H1 (cell line): ENCODE results near the gene UNC13C. TPM values are rescaled to one million over a fixed set of nuclear protein-coding genes. Genes with fewer than 3 reads are reported as not detected.

Source experiments
- CTCF ChIA-PET: fragments of 300-600 bp; sonication (Branson Sonifier 250); formaldehyde crosslinking; loops from one replicate; lab custom pipeline; 2021; ENCODE audit not compliant: partially characterized antibody; lab: Charles Lee
- POLR2A ChIA-PET: fragments of 300-600 bp; sonication (Branson Sonifier 250); formaldehyde crosslinking; loops from one replicate; lab custom pipeline; 2021; ENCODE audit warnings: inconsistent platforms; ENCODE audit not compliant: partially characterized antibody; lab: Charles Lee
- DNase-seq, 2 experiments: peaks; one replicate each; pipeline versions ENCODE4 v3.0.0 to v3.0.0-alpha.2; 2010 to 2022; ENCODE audit warnings: low spot score in 2 of 2, low read depth in 1 of 2, mixed read lengths in 1 of 2
- FAIRE-seq: peaks from 2 replicates; lab custom pipeline; 2011; peaks lifted over from hg19 to GRCh38; lab: Jason Lieb, UNC
- H2AFZ ChIP-seq: 2 replicates; pipeline ENCODE4 v1.8.1; 2012; ENCODE audit warnings: low read length, inconsistent platforms
- H2AK5ac ChIP-seq: 2 replicates; pipeline ENCODE4 v1.6.1; 2013; ENCODE audit warnings: low read depth, low read length
- H2BK120ac ChIP-seq: replicated peaks from 2 replicates; pipeline ENCODE3; 2013; ENCODE audit warnings: low read depth, low read length, inconsistent platforms
- H2BK12ac ChIP-seq: 2 replicates; pipeline ENCODE4 v1.6.1; 2013; ENCODE audit warnings: low read depth, low read length
- H2BK15ac ChIP-seq: 2 replicates; pipeline ENCODE4 v1.6.1; 2013; ENCODE audit warnings: low read length
- H2BK20ac ChIP-seq: 2 replicates; pipeline ENCODE4 v1.6.1; 2013; ENCODE audit warnings: low read length
- H2BK5ac ChIP-seq: 2 replicates; pipeline ENCODE4 v1.6.1; 2013; ENCODE audit warnings: low read depth, low read length
- H3K14ac ChIP-seq: 2 replicates; pipeline ENCODE4 v1.6.1; 2013; ENCODE audit warnings: inconsistent platforms; ENCODE audit not compliant: insufficient read length
- H3K18ac ChIP-seq: 2 replicates; pipeline ENCODE4 v1.6.1; 2013; ENCODE audit warnings: low read length; ENCODE audit errors: extremely low read depth
- H3K23ac ChIP-seq: 2 replicates; pipeline ENCODE4 v1.6.1; 2013; ENCODE audit warnings: inconsistent platforms; ENCODE audit not compliant: insufficient read length
- H3K23me2 ChIP-seq: 2 replicates; pipeline ENCODE4 v1.6.1; 2013; ENCODE audit warnings: low read depth, low read length
- H3K27ac ChIP-seq: 2 replicates; pipeline ENCODE4 v1.6.1; 2011; ENCODE audit warnings: low read depth, low read length, inconsistent platforms
- H3K27me3 ChIP-seq, 4 experiments: replicated peaks in 1 of 4; 1 replicate in 1 of 4; 2 replicates in 3 of 4; pipeline versions ENCODE4 v1.6.1 to v1.8.1; 2011 to 2013; ENCODE audit warnings: low read length in 3 of 4, mild to moderate bottlenecking in 3 of 4, inconsistent platforms in 2 of 4, mixed read lengths in 2 of 4, moderate library complexity in 1 of 4; ENCODE audit not compliant: control insufficient read depth in 3 of 4, insufficient read depth in 3 of 4; ENCODE audit errors: extremely low read depth in 1 of 4
- H3K36me3 ChIP-seq, 4 experiments: 2 replicates each; pipeline versions ENCODE4 v1.6.1 to v1.8.1; 2011 to 2013; ENCODE audit warnings: mild to moderate bottlenecking in 4 of 4, low read length in 3 of 4, moderate library complexity in 2 of 4, control low read depth in 1 of 4, inconsistent platforms in 1 of 4; ENCODE audit not compliant: insufficient read depth in 4 of 4, control insufficient read depth in 2 of 4
- H3K4ac ChIP-seq: replicated peaks from 2 replicates; pipeline ENCODE3; 2013; ENCODE audit warnings: low read length, low read depth, mixed read lengths, inconsistent platforms; ENCODE audit not compliant: insufficient read length
- H3K4me1 ChIP-seq, 4 experiments: replicated peaks in 1 of 4; 1 replicate in 1 of 4; 2 replicates in 3 of 4; pipeline versions ENCODE4 v1.6.1 to v1.8.1; 2011 to 2013; ENCODE audit warnings: low read length in 3 of 4, inconsistent platforms in 2 of 4, mixed read lengths in 1 of 4; ENCODE audit not compliant: insufficient read depth in 4 of 4, control insufficient read depth in 3 of 4
- H3K4me2 ChIP-seq, 2 experiments: 2 replicates each; pipeline versions ENCODE4 v1.6.1 to v1.8.1; 2011 to 2013; ENCODE audit warnings: low read depth in 2 of 2, low read length in 2 of 2, control low read depth in 1 of 2, inconsistent platforms in 1 of 2, mild to moderate bottlenecking in 1 of 2; ENCODE audit not compliant: insufficient read depth in 1 of 2
- H3K4me3 ChIP-seq, 4 experiments: fragments of 200-600, 300-600 bp in 1 of 4; sonication (generic), shearing (Covaris generic), sonication (Bioruptor Twin) in 1 of 4; 2 replicates each; pipeline versions ENCODE4 v1.5.1 to v1.8.1; 2011 to 2016; ENCODE audit warnings: low read length in 4 of 4, low read depth in 3 of 4, control low read depth in 2 of 4, inconsistent platforms in 2 of 4, mild to moderate bottlenecking in 2 of 4, mixed read lengths in 1 of 4, moderate library complexity in 1 of 4; ENCODE audit not compliant: insufficient read depth in 2 of 4; ENCODE audit errors: extremely low read depth in 1 of 4
- H3K56ac ChIP-seq: replicated peaks from 2 replicates; pipeline ENCODE3; 2013; ENCODE audit warnings: low read depth, mild to moderate bottlenecking, mixed read lengths, low read length, inconsistent platforms; ENCODE audit not compliant: insufficient read length
- H3K79me1 ChIP-seq: 2 replicates; pipeline ENCODE4 v1.6.1; 2013; ENCODE audit warnings: low read depth, low read length, control low read depth
- H3K79me2 ChIP-seq, 2 experiments: 2 replicates each; pipeline versions ENCODE4 v1.6.1 to v1.8.1; 2012 to 2013; ENCODE audit warnings: low read length in 2 of 2, mild to moderate bottlenecking in 2 of 2, inconsistent platforms in 1 of 2; ENCODE audit not compliant: insufficient read depth in 2 of 2, control insufficient read depth in 1 of 2
- H3K9ac ChIP-seq, 4 experiments: replicated peaks in 1 of 4; 1 replicate in 1 of 4; 2 replicates in 3 of 4; pipeline versions ENCODE4 v1.6.1 to v1.8.1; 2011 to 2013; ENCODE audit warnings: low read depth in 3 of 4, low read length in 3 of 4, control low read depth in 2 of 4, mild to moderate bottlenecking in 2 of 4, moderate library complexity in 2 of 4, inconsistent platforms in 1 of 4; ENCODE audit errors: extremely low read depth in 1 of 4
- H3K9me3 ChIP-seq, 2 experiments: 2 replicates each; pipeline versions ENCODE4 v1.6.1 to v1.8.1; 2012 to 2013; ENCODE audit warnings: mild to moderate bottlenecking in 2 of 2, moderate library complexity in 2 of 2, control low read depth in 1 of 2, inconsistent platforms in 1 of 2, low read depth in 1 of 2, low read length in 1 of 2, mixed read lengths in 1 of 2; ENCODE audit not compliant: insufficient read depth in 2 of 2
- H4K20me1 ChIP-seq, 2 experiments: replicated peaks in 1 of 2; 2 replicates each; pipeline versions ENCODE3 to v1.8.1; 2011 to 2013; ENCODE audit warnings: inconsistent platforms in 2 of 2, low read length in 2 of 2, mild to moderate bottlenecking in 1 of 2; ENCODE audit not compliant: insufficient read depth in 2 of 2, control insufficient read depth in 1 of 2
- H4K5ac ChIP-seq: 2 replicates; pipeline ENCODE4 v1.6.1; 2013; ENCODE audit warnings: low read length, low read depth, mixed read lengths, inconsistent platforms; ENCODE audit not compliant: insufficient read length
- H4K8ac ChIP-seq: 2 replicates; pipeline ENCODE4 v1.8.0; 2013; ENCODE audit warnings: mild to moderate bottlenecking, moderate library complexity, low read length, inconsistent platforms; ENCODE audit not compliant: insufficient read depth; ENCODE audit errors: extremely low read depth
- H4K91ac ChIP-seq: replicated peaks from 2 replicates; pipeline ENCODE3; 2013; ENCODE audit warnings: low read length, mixed read lengths, inconsistent platforms; ENCODE audit not compliant: insufficient read length
- BRCA1 ChIP-seq: IDR thresholded peaks from 2 replicates; pipeline ENCODE4 v1.6.1; 2012; ENCODE audit warnings: low read depth, low read length, improper control_type of control experiment
- CTBP2 ChIP-seq: IDR thresholded peaks from 2 replicates; pipeline ENCODE4 v1.7.0; 2011; ENCODE audit warnings: borderline replicate concordance, mild to moderate bottlenecking, moderate library complexity, mixed read lengths, low read length; ENCODE audit not compliant: insufficient read depth, insufficient read length
- NANOG ChIP-seq: IDR thresholded peaks from 2 replicates; pipeline ENCODE4 v1.6.1; 2011; ENCODE audit warnings: low read length, low read depth, mild to moderate bottlenecking, inconsistent platforms; ENCODE audit not compliant: insufficient read depth, poor library complexity, severe bottlenecking
- WGBS, 2 experiments: shearing (Covaris generic) in 1 of 2; methylation state at CpG; one replicate each; pipeline versions ENCODE4 v1.1.6 to v1.1.7; 2013 to 2015; ENCODE audit warnings: low lambda C conversion rate in 2 of 2, mixed read lengths in 2 of 2, inconsistent platforms in 1 of 2, low coverage in 1 of 2, missing lambda C conversion rate in 1 of 2; ENCODE audit not compliant: insufficient replicate concordance in 2 of 2, insufficient coverage in 1 of 2, insufficient read length in 1 of 2; ENCODE audit errors: extremely low coverage in 1 of 2, missing lambda C conversion rate in 1 of 2; 5-methylcytosine and 5-hydroxymethylcytosine counted together
- polyA plus RNA-seq, 7 experiments: library from polyadenylated mRNA; depleted of rRNA in 3 of 7; stranded (reverse) in 5 of 7; unstranded in 2 of 7; fragments of >200 nt in 5 of 7; fragments of 200-250 nt in 2 of 7; gene quantifications; 1 replicate in 5 of 7; 2 replicates in 1 of 7; 4 replicates in 1 of 7; pipeline versions ENCODE4 v1.2.1 to v1.2.3, GENCODE V29; 2011 to 2013; ENCODE audit warnings: missing spikeins in 2 of 7, mixed read lengths in 2 of 7
- total RNA-seq: library from RNA; stranded (reverse); fragmentation: NEBNext Ultra II Directional; extraction: Animal tissue kit (Norgen Biotek cat#: 25700); gene quantifications from 2 replicates; pipeline ENCODE4 v1.2.1, GENCODE V29; 2021

Gene UNC13C
- total and polyA plus RNA-seq, 2 of the 8 experiments (the other 6 are each of a cell fraction or from before 2014, with no cell fraction given) = 0.02 to 0.13 TPM

DNA sequence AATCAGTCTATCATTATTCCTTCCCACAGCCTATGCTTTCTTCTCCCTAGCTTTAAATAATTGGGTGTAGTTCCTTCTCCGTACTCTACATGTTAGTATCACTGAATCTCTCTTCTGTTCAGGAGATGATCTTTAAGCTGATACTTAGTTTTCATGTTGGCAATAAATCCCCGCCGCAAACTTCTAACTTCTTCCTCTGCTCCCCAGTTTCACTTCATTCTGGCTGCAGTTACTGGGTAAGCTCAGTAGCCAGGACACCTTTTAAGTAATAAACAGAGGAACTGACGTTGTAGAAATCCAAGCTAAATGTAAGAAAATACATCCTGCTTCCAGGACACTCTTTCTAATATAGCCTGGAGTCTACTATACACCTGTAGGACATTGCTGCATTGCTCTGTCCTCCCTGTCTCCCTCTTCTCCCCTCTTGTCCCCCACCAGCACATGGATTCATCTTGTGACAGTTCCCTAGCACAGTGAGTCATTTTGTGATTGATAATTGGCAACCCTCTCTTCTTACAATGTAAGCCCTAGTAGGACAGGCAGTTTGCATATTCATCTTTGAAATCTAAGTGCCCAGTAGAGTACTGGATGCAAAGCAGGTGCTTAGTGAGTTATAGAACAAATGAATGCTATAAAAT, 598.2 kb downstream of the UNC13C start:
- ChIA-PET CTCF (no interaction called here), POLR2A (no interaction called here)
- FAIRE-seq = no peak
- H2BK20ac ChIP-seq = no peak overlapping the region
- H4K91ac ChIP-seq = no peak overlapping the region
- peaks cover 0 to 5% of the 10 kb centered on the region in 2 experiments; a peak in 2 of 4 replicates for H3K9me3 ChIP-seq
- H3K4me3 ChIP-seq = no peak overlapping the region
- no peaks in the 10 kb centered on the region for H3K36me3 ChIP-seq
- no peak overlapping the region for H3K9ac ChIP-seq
- H4K8ac ChIP-seq = no peak overlapping the region
- TF ChIP-seq NANOG = no peak
- no peak for TF ChIP-seq CTBP2
- TF ChIP-seq BRCA1 = no peak
- no peak overlapping the region for H3K4ac ChIP-seq
- H3K27me3 ChIP-seq = no peaks in the 10 kb centered on the region
- H3K14ac ChIP-seq = no peak overlapping the region
- H2BK12ac ChIP-seq = no peak overlapping the region
- H3K27ac ChIP-seq = no peak overlapping the region
- no peak overlapping the region for H3K56ac ChIP-seq
- no peaks in the 10 kb centered on the region for H3K23me2 ChIP-seq
- DNase-seq = no peak
- no peaks in the 10 kb centered on the region for H3K79me2 ChIP-seq
- no peak overlapping the region for H2BK120ac ChIP-seq
- no peak overlapping the region for H2AFZ ChIP-seq
- H2BK15ac ChIP-seq = no peak overlapping the region
- H3K4me2 ChIP-seq = no peak overlapping the region
- WGBS, 2 experiments = 83% methylated on average over 3 of the region's 4 CpGs; no CpG with 5 or more reads in 1 of the 2 experiments
- no peak overlapping the region for H2AK5ac ChIP-seq
- no peak overlapping the region for H3K18ac ChIP-seq
- no peak overlapping the region for H3K23ac ChIP-seq
- H3K79me1 ChIP-seq = no peaks in the 10 kb centered on the region
- H4K20me1 ChIP-seq = no peaks in the 10 kb centered on the region
- no peak overlapping the region for H4K5ac ChIP-seq
- H3K4me1 ChIP-seq = no peaks in the 10 kb centered on the region
- no peak overlapping the region for H2BK5ac ChIP-seq
